ENCODE data around the gene NEK7.

NEK7 gene

DNA sequence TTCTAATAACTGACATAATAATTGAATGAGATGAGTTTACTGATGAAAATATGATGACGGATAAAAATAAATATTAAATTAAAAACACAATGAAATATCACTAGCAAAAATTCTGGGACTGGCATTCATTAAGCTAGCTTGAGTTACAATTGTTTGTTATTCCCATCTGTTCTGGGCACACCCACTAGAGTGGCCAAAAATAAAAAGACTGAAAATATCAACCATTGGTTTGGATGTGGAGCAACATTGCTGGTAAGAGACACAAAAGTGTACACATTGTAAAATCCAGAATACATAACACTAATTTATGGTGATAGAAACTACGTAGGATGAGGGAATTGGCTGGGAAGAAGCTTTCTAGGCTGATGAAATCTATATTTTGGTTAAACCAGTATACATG, 9.6 kb upstream of the NEK7 start:
- H3K4me3 ChIP-seq (ENCODE audit: low read length): no peak overlapping the region
- no peak overlapping the region for H3K9ac ChIP-seq (ENCODE audit: low read length)
- H3K9me3 ChIP-seq (replicated peaks; ENCODE audit: insufficient read depth, low read length): no peaks in the 10 kb centered on the region
- H3K36me3 ChIP-seq (replicated peaks; ENCODE audit: insufficient read depth, low read length): no peaks in the 10 kb centered on the region
- no peaks in the 10 kb centered on the region for H3K9me2 ChIP-seq (replicated peaks; ENCODE audit: insufficient read depth, low read length)
- H3K4me2 ChIP-seq (ENCODE audit: low read depth, low read length): no peak overlapping the region
- H3F3A ChIP-seq (ENCODE audit: insufficient read depth, low read length): no peaks in the 10 kb centered on the region
- H3K79me2 ChIP-seq (ENCODE audit: low read length): no peaks in the 10 kb centered on the region
- H3K27ac ChIP-seq (ENCODE audit: low read length): no peak overlapping the region
- no peak overlapping the region for H2AFZ ChIP-seq (ENCODE audit: low read length)
- peaks cover 8% of the 10 kb centered on the region for H3K4me1 ChIP-seq (ENCODE audit: low read length)
- H4K20me1 ChIP-seq (ENCODE audit: insufficient read depth, low read length): no peaks in the 10 kb centered on the region
- TF ChIP-seq EZH2phosphoT487 (IDR thresholded peaks at IDR 0.05; ENCODE audit: low read length): no peak
- TF ChIP-seq, protein P1, sequence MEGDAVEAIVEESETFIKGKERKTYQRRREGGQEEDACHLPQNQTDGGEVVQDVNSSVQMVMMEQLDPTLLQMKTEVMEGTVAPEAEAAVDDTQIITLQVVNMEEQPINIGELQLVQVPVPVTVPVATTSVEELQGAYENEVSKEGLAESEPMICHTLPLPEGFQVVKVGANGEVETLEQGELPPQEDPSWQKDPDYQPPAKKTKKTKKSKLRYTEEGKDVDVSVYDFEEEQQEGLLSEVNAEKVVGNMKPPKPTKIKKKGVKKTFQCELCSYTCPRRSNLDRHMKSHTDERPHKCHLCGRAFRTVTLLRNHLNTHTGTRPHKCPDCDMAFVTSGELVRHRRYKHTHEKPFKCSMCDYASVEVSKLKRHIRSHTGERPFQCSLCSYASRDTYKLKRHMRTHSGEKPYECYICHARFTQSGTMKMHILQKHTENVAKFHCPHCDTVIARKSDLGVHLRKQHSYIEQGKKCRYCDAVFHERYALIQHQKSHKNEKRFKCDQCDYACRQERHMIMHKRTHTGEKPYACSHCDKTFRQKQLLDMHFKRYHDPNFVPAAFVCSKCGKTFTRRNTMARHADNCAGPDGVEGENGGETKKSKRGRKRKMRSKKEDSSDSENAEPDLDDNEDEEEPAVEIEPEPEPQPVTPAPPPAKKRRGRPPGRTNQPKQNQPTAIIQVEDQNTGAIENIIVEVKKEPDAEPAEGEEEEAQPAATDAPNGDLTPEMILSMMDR (IDR thresholded peaks at IDR 0.05; ENCODE audit: low read length): no peak
- no peak for TF ChIP-seq EZH2 (optimal IDR thresholded peaks at IDR 0.05; ENCODE audit: low read depth, low read length)
- no peak for DNase-seq
- H3K27me3 ChIP-seq (replicated peaks; ENCODE audit: insufficient read depth, low read length): no peaks in the 10 kb centered on the region

DNA sequence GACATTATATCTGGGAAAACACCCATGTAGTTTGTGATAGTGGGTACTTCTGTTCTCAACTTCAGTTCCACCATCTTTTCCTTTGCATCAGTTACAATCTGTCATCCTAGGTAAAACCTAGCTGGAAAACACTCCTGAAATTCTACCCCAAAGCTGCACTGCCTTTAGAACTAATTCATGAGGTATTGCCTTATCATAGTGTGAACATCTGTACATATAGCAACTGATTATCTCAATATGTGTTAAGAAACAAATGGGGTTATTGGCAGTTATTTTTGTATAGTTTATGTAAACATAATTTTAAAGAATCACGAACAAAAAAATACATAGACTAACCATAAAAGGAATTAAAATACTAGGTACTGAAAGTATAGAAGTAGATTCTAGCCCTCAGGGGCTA, 6.4 kb upstream of the NEK7 start:
- H3K4me1 ChIP-seq (ENCODE audit: low read length): no peaks in the 10 kb centered on the region
- no peaks in the 10 kb centered on the region for H3K36me3 ChIP-seq (replicated peaks; ENCODE audit: insufficient read depth, low read length)
- no peaks in the 10 kb centered on the region for H3K9me2 ChIP-seq (replicated peaks; ENCODE audit: insufficient read depth, low read length)
- no peak overlapping the region for H2AFZ ChIP-seq (ENCODE audit: low read length)
- no peaks in the 10 kb centered on the region for H3K79me2 ChIP-seq (ENCODE audit: low read length)
- H3K27ac ChIP-seq (ENCODE audit: low read length): no peak overlapping the region
- DNase-seq: no peak
- no peaks in the 10 kb centered on the region for H3K27me3 ChIP-seq (replicated peaks; ENCODE audit: insufficient read depth, low read length)
- H3K9me3 ChIP-seq (replicated peaks; ENCODE audit: insufficient read depth, low read length): no peaks in the 10 kb centered on the region
- H3K4me3 ChIP-seq (ENCODE audit: low read length): no peak overlapping the region
- no peaks in the 10 kb centered on the region for H3F3A ChIP-seq (ENCODE audit: insufficient read depth, low read length)
- no peak overlapping the region for H3K4me2 ChIP-seq (ENCODE audit: low read depth, low read length)
- TF ChIP-seq, protein P1 (IDR thresholded peaks at IDR 0.05; ENCODE audit: low read length): no peak
- no peak for TF ChIP-seq EZH2phosphoT487 (IDR thresholded peaks at IDR 0.05; ENCODE audit: low read length)
- no peak for TF ChIP-seq EZH2 (optimal IDR thresholded peaks at IDR 0.05; ENCODE audit: low read depth, low read length)
- no peak overlapping the region for H3K9ac ChIP-seq (ENCODE audit: low read length)
- no peaks in the 10 kb centered on the region for H4K20me1 ChIP-seq (ENCODE audit: insufficient read depth, low read length)

DNA sequence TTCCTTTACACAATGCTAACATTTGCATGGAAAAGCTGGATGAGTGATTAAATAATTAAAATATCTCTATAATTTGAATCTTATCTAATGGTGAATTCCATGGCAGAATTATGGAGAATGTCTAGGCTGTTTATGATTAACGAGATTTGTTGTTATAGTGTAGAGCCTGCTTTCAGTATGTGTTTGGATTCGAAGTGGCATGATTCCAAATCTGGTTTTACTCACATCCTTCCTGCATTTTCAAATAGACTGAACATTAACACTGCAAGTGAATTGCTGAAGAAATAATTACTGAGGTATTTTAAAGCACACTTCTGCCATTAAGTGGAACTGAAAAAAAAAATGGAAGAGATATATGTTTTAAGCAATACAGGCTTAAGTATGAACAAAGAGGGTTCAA, 5.1 kb upstream of the NEK7 start:
- Histone ChIP-seq H3K4me1 (ENCODE audit: low read length) (no peaks in the 10 kb centered on the region), H3K9ac (ENCODE audit: low read length) (no peak overlapping the region), H3K79me2 (ENCODE audit: low read length) (no peaks in the 10 kb centered on the region), H3K9me2 (replicated peaks; ENCODE audit: insufficient read depth, low read length) (no peaks in the 10 kb centered on the region), H3K4me3 (ENCODE audit: low read length) (no peak overlapping the region), H3K27me3 (replicated peaks; ENCODE audit: insufficient read depth, low read length) (no peaks in the 10 kb centered on the region), H2AFZ (ENCODE audit: low read length) (no peak overlapping the region), H3K27ac (ENCODE audit: low read length) (no peak overlapping the region), H3K4me2 (ENCODE audit: low read depth, low read length) (no peak overlapping the region), H3K9me3 (replicated peaks; ENCODE audit: insufficient read depth, low read length) (no peaks in the 10 kb centered on the region), H4K20me1 (ENCODE audit: insufficient read depth, low read length) (no peaks in the 10 kb centered on the region), H3F3A (ENCODE audit: insufficient read depth, low read length) (peaks cover 5% of the 10 kb centered on the region), H3K36me3 (replicated peaks; ENCODE audit: insufficient read depth, low read length) (no peaks in the 10 kb centered on the region)
- DNase-seq: no peak
- TF ChIP-seq, protein P1 (IDR thresholded peaks at IDR 0.05; ENCODE audit: low read length): no peak
- TF ChIP-seq EZH2phosphoT487 (IDR thresholded peaks at IDR 0.05; ENCODE audit: low read length) (no peak), EZH2 (optimal IDR thresholded peaks at IDR 0.05; ENCODE audit: low read depth, low read length) (no peak)
